T-cell (primary cell): ENCODE measurements around the gene GSTP1. TPM values are rescaled to one million over a fixed set of nuclear protein-coding genes. Genes with fewer than 3 reads are reported as not detected.

Experiments
- ATAC-seq, 4 experiments: fragments of 200-7000 bp in 3 of 4; fragments of 150-1000 bp in 1 of 4; cut with Tn5 transposase; replicated peaks in 1 of 4; 1 replicate in 3 of 4; 2 replicates in 1 of 4; pipeline ENCODE4 v1.10.0; 2021; ENCODE audit warnings: moderate library complexity in 3 of 4, mild to moderate bottlenecking in 2 of 4, moderate number of reproducible peaks in 1 of 4
- CTCF ChIA-PET, 2 donors: fragments of 300-600 bp; sonication (Branson Sonifier 250); formaldehyde crosslinking; loops; one replicate each; lab custom pipeline; 2022; ENCODE audit warnings: antibody characterized with exemption in 2 of 2; lab: Charles Lee
- POLR2A ChIA-PET, 2 donors: fragments of 300-600 bp; sonication (Branson Sonifier 250); formaldehyde crosslinking; loops; one replicate each; lab custom pipeline; 2022; ENCODE audit warnings: antibody characterized with exemption in 2 of 2; lab: Charles Lee
- DNase-seq, 35 experiments: peaks; one replicate each; pipeline versions ENCODE4 v3.0.0 to v3.0.0-alpha.2; 2013 to 2023
- H3K27ac ChIP-seq: one replicate; pipeline ENCODE4 v1.5.1; 2013; ENCODE audit warnings: low read length
- H3K27me3 ChIP-seq, 2 experiments: replicated peaks in 1 of 2; 1 replicate in 1 of 2; 2 replicates in 1 of 2; pipeline versions ENCODE4 v1.6.1 to v1.7.0; 2013; ENCODE audit warnings: low read length in 1 of 2, mixed read lengths in 1 of 2; ENCODE audit not compliant: control insufficient read depth in 2 of 2, insufficient read depth in 2 of 2; ENCODE audit errors: extremely low read depth in 1 of 2
- H3K36me3 ChIP-seq, 2 donors: 1 replicate in 1 of 2; 2 replicates in 1 of 2; pipeline versions ENCODE4 v1.6.1 to v1.7.0; 2013; ENCODE audit warnings: low read length in 1 of 2; ENCODE audit not compliant: control insufficient read depth in 2 of 2, insufficient read depth in 1 of 2; ENCODE audit errors: extremely low read depth in 1 of 2
- H3K4me1 ChIP-seq, 2 experiments: 1 replicate in 1 of 2; 2 replicates in 1 of 2; pipeline versions ENCODE4 v1.6.1 to v1.7.0; 2013; ENCODE audit warnings: low read length in 2 of 2, mixed read lengths in 1 of 2; ENCODE audit not compliant: insufficient read depth in 2 of 2, control insufficient read depth in 1 of 2; ENCODE audit errors: extremely low read depth in 1 of 2
- H3K4me3 ChIP-seq, 2 donors: 1 replicate in 1 of 2; 2 replicates in 1 of 2; pipeline versions ENCODE4 v1.5.1 to v1.7.0; 2013; ENCODE audit warnings: mild to moderate bottlenecking in 2 of 2, low read length in 1 of 2, moderate library complexity in 1 of 2; ENCODE audit not compliant: control insufficient read depth in 1 of 2; ENCODE audit errors: extremely low read depth in 1 of 2
- H3K9me3 ChIP-seq: 2 replicates; pipeline ENCODE4 v1.7.0; 2013
- H3K27ac Mint-ChIP-seq, 2 donors: one replicate each; pipeline ENCODE4 v1.8.0; 2020 to 2021; ENCODE audit warnings: mild to moderate bottlenecking in 2 of 2, mixed read lengths in 2 of 2
- H3K27me3 Mint-ChIP-seq, 2 donors: one replicate each; pipeline ENCODE4 v1.8.0; 2021 to 2022; ENCODE audit warnings: mixed read lengths in 2 of 2
- H3K36me3 Mint-ChIP-seq: one replicate; pipeline ENCODE4 v1.8.0; 2021; ENCODE audit warnings: mixed read lengths
- H3K4me1 Mint-ChIP-seq, 3 donors: one replicate each; pipeline ENCODE4 v1.8.0; 2020 to 2022; ENCODE audit warnings: mixed read lengths in 3 of 3, mild to moderate bottlenecking in 1 of 3
- H3K4me3 Mint-ChIP-seq, 3 donors: one replicate each; pipeline ENCODE4 v1.8.0; 2020 to 2022; ENCODE audit warnings: mild to moderate bottlenecking in 3 of 3, mixed read lengths in 3 of 3, moderate library complexity in 3 of 3
- H3K9me3 Mint-ChIP-seq, 3 donors: one replicate each; pipeline ENCODE4 v1.8.0; 2020 to 2022; ENCODE audit warnings: mixed read lengths in 3 of 3
- WGBS: methylation state at CpG from one replicate; pipeline ENCODE4 v1.1.5; 2013; ENCODE audit warnings: missing lambda C conversion rate; ENCODE audit not compliant: insufficient coverage; 5-methylcytosine and 5-hydroxymethylcytosine counted together
- total RNA-seq, 35 experiments: library from RNA in 6 of 35; stranded (reverse) in 6 of 35; fragments of 120-200 nt in 1 of 35; gene quantifications; one replicate each; pipeline versions ENCODE4 v1.2.1 to v1.2.4 and lab custom pipeline; 2013 to 2026

The GSTP1 gene
- total RNA-seq, 5 donors from 2014 or later (not counting 1 experiment from before 2014, with no cell fraction given), result 68.3 to 200 (median 151) TPM

DNA sequence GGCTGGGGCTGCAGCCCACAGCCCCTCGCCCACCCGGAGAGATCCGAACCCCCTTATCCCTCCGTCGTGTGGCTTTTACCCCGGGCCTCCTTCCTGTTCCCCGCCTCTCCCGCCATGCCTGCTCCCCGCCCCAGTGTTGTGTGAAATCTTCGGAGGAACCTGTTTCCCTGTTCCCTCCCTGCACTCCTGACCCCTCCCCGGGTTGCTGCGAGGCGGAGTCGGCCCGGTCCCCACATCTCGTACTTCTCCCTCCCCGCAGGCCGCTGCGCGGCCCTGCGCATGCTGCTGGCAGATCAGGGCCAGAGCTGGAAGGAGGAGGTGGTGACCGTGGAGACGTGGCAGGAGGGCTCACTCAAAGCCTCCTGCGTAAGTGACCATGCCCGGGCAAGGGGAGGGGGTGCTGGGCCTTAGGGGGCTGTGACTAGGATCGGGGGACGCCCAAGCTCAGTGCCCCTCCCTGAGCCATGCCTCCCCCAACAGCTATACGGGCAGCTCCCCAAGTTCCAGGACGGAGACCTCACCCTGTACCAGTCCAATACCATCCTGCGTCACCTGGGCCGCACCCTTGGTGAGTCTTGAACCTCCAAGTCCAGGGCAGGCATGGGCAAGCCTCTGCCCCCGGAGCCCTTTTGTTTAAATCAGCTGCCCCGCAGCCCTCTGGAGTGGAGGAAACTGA, 731 bp downstream of the GSTP1 start:
- CTCF ChIA-PET, result no interaction called here
- Mint-ChIP-seq H3K27ac (peak overlapping the region; percentile 58 to 90), H3K36me3 (peaks cover 19% of the 10 kb centered on the region), H3K27me3 (peaks cover 0 to 1% of the 10 kb centered on the region in 2 donors), H3K9me3 (no peaks in the 10 kb centered on the region), H3K4me3 (peak overlapping the region; percentile 71 to 79 (median 72)), H3K4me1 (peaks cover 39 to 51% (median 42%) of the 10 kb centered on the region in 3 donors)
- POLR2A ChIA-PET, result interaction anchor here in 1 of 2 donors (0.6 kb wide), 1 partner anchor 24 kb away, joined by 5 read pairs; no protein-coding TSS in a partner anchor
- Histone ChIP-seq H3K4me3 (peak overlapping the region in 1 of 2 donors; percentile 62), H3K36me3 (peaks cover 0 to 2% of the 10 kb centered on the region in 2 donors), H3K4me1 (peaks cover 5 to 29% of the 10 kb centered on the region in 2 experiments), H3K27me3 (peaks cover 0 to 5% of the 10 kb centered on the region in 2 experiments), H3K27ac (peak overlapping the region; percentile 76), H3K9me3 (no peaks in the 10 kb centered on the region)
- 80% methylated on average over 5 of the region's 33 CpGs for WGBS
- DNase-seq (peak in 12 of 35 experiments; percentile 16 to 41 (median 24)), ATAC-seq (peak; percentile 10 to 24 (median 19))

DNA sequence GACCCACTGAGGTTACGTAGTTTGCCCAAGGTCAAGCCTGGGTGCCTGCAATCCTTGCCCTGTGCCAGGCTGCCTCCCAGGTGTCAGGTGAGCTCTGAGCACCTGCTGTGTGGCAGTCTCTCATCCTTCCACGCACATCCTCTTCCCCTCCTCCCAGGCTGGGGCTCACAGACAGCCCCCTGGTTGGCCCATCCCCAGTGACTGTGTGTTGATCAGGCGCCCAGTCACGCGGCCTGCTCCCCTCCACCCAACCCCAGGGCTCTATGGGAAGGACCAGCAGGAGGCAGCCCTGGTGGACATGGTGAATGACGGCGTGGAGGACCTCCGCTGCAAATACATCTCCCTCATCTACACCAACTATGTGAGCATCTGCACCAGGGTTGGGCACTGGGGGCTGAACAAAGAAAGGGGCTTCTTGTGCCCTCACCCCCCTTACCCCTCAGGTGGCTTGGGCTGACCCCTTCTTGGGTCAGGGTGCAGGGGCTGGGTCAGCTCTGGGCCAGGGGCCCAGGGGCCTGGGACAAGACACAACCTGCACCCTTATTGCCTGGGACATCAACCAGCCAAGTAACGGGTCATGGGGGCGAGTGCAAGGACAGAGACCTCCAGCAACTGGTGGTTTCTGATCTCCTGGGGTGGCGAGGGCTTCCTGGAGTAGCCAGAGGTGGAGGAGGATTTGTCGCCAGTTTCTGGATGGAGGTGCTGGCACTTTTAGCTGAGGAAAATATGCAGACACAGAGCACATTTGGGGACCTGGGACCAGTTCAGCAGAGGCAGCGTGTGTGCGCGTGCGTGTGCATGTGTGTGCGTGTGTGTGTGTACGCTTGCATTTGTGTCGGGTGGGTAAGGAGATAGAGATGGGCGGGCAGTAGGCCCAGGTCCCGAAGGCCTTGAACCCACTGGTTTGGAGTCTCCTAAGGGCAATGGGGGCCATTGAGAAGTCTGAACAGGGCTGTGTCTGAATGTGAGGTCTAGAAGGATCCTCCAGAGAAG, 1.6 kb downstream of the GSTP1 start:
- Histone ChIP-seq H3K4me1 (peaks cover 5 to 24% of the 10 kb centered on the region in 2 experiments), H3K27ac (peak overlapping the region; percentile 76), H3K36me3 (peaks cover 0 to 2% of the 10 kb centered on the region in 2 donors), H3K4me3 (no peak overlapping the region), H3K9me3 (no peaks in the 10 kb centered on the region), H3K27me3 (no peaks in the 10 kb centered on the region)
- H3K36me3 Mint-ChIP-seq, result peaks cover 19% of the 10 kb centered on the region
- DNase-seq (peak in 3 of 35 experiments; percentile 6 to 34 (median 32)), ATAC-seq (no peak)
- H3K4me1 Mint-ChIP-seq, result peaks cover 32 to 44% (median 34%) of the 10 kb centered on the region in 3 donors
- H3K27me3 Mint-ChIP-seq, result no peaks in the 10 kb centered on the region
- H3K27ac Mint-ChIP-seq, result peak overlapping the region; percentile 58 to 90
- H3K4me3 Mint-ChIP-seq, result peak overlapping the region; percentile 71 to 79 (median 72)
- ChIA-PET POLR2A (interaction anchor here in 1 of 2 donors (0.6 kb wide), 1 partner anchor 24 kb away, joined by 5 read pairs; no protein-coding TSS in a partner anchor), CTCF (no interaction called here)
- H3K9me3 Mint-ChIP-seq, result no peaks in the 10 kb centered on the region
- 95% methylated on average over 15 of the region's 21 CpGs for WGBS

DNA sequence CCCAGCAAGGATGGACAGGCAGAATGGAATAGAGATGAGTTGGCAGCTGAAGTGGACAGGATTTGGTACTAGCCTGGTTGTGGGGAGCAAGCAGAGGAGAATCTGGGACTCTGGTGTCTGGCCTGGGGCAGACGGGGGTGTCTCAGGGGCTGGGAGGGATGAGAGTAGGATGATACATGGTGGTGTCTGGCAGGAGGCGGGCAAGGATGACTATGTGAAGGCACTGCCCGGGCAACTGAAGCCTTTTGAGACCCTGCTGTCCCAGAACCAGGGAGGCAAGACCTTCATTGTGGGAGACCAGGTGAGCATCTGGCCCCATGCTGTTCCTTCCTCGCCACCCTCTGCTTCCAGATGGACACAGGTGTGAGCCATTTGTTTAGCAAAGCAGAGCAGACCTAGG, 2.3 kb downstream of the GSTP1 start:
- peaks cover 30 to 41% (median 32%) of the 10 kb centered on the region in 3 donors for H3K4me1 Mint-ChIP-seq
- Histone ChIP-seq H3K4me3 (no peak overlapping the region), H3K36me3 (peaks cover 0 to 2% of the 10 kb centered on the region in 2 donors), H3K4me1 (peaks cover 5 to 24% of the 10 kb centered on the region in 2 experiments), H3K9me3 (no peaks in the 10 kb centered on the region), H3K27me3 (no peaks in the 10 kb centered on the region), H3K27ac (no peak overlapping the region)
- ATAC-seq (no peak), DNase-seq (no peak)
- no peaks in the 10 kb centered on the region for H3K27me3 Mint-ChIP-seq
- H3K36me3 Mint-ChIP-seq, result peaks cover 19% of the 10 kb centered on the region
- ChIA-PET CTCF (interaction anchor here in 1 of 2 donors (0.6 kb wide), 1 partner anchor 461 kb away, joined by 8 read pairs; no protein-coding TSS in a partner anchor), POLR2A (no interaction called here)
- 98% methylated on average over 4 of the region's 4 CpGs for WGBS
- H3K9me3 Mint-ChIP-seq, result no peaks in the 10 kb centered on the region
- H3K4me3 Mint-ChIP-seq, result peak overlapping the region; percentile 45 to 79 (median 71)
- peak overlapping the region; percentile 58 to 72 for H3K27ac Mint-ChIP-seq

DNA sequence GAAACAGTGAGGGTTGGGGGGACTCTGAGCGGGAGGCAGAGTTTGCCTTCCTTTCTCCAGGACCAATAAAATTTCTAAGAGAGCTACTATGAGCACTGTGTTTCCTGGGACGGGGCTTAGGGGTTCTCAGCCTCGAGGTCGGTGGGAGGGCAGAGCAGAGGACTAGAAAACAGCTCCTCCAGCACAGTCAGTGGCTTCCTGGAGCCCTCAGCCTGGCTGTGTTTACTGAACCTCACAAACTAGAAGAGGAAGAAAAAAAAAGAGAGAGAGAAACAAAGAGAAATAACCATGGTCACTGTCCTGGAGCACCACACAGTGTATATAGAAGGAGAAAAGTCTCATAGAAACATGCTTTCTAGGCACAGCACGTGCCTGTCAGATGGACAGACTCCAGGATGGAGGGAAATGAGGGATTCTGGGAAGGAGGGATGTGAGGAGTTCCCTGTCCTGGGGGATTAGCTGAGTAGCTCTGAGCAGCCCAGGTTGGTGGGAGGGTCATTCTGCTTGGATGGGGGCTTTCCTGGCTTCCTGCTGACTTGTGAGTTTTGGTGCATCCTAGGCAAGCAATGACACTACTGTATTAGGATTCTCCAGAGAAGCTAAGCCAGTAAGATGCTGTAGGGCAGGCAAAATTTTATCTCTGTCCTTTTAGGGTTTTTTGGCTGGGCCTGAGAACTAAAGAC, 3.1 kb downstream of the GSTP1 start:
- peaks cover 19% of the 10 kb centered on the region for H3K36me3 Mint-ChIP-seq
- H3K4me3 Mint-ChIP-seq, result no peak overlapping the region
- peak overlapping the region; percentile 12 for H3K27ac ChIP-seq

DNA sequence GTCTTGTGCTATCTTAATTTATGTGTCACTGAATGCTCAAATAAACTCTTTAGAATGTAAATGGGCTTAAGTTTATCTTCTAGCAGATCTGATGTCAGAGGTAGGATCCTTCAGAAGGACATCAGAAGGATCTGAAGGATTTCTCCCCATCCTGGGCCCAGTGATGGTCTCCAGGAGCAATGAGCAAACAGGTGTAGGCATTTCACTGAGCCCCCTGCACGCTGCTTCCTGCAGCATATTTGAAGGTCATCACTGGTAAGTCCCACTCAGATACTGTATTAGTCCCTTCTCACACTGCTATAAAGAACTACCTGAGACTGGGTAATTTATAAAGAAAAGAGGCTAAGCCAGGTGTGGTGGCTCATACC, 4.5 kb downstream of the GSTP1 start:
- H3K36me3 ChIP-seq, result peaks cover 0 to 2% of the 10 kb centered on the region in 2 donors
- Mint-ChIP-seq H3K27ac (peak overlapping the region; percentile 11 to 31), H3K4me1 (peaks cover 19 to 30% (median 19%) of the 10 kb centered on the region in 3 donors), H3K9me3 (no peaks in the 10 kb centered on the region), H3K36me3 (peaks cover 19% of the 10 kb centered on the region), H3K4me3 (no peak overlapping the region), H3K27me3 (no peaks in the 10 kb centered on the region)
- ATAC-seq (no peak), DNase-seq (no peak)
- peaks cover 0 to 16% of the 10 kb centered on the region in 2 experiments for H3K4me1 ChIP-seq
- H3K27me3 ChIP-seq, result no peaks in the 10 kb centered on the region
- no peaks in the 10 kb centered on the region for H3K9me3 ChIP-seq
- POLR2A ChIA-PET, result no interaction called here
- WGBS, result no CpG with 5 or more reads among the region's 1 CpG
- CTCF ChIA-PET, result no interaction called here
- no peak overlapping the region for H3K27ac ChIP-seq
- H3K4me3 ChIP-seq, result no peak overlapping the region

More for the DNA sequence above, 3.1 kb downstream of the GSTP1 start:
- Histone ChIP-seq H3K9me3 (no peaks in the 10 kb centered on the region), H3K27me3 (no peaks in the 10 kb centered on the region), H3K36me3 (peaks cover 0 to 2% of the 10 kb centered on the region in 2 donors), H3K4me3 (no peak overlapping the region), H3K4me1 (peaks cover 5 to 24% of the 10 kb centered on the region in 2 experiments)
- POLR2A ChIA-PET, result no interaction called here
- Mint-ChIP-seq H3K9me3 (no peaks in the 10 kb centered on the region), H3K4me1 (peaks cover 30 to 41% (median 31%) of the 10 kb centered on the region in 3 donors), H3K27me3 (no peaks in the 10 kb centered on the region), H3K27ac (peak overlapping the region; percentile 19 to 81)
- CTCF ChIA-PET, result interaction anchor here in 1 of 2 donors (0.6 kb wide), 1 partner anchor 460 kb away, joined by 8 read pairs; no protein-coding TSS in a partner anchor
- 100% methylated on average over 1 of the region's 5 CpGs for WGBS
- ATAC-seq, result no peak
- no peak for DNase-seq
